Activated CD4-positive, alpha-beta T cell treated with anti-CD3 and anti-CD28 coated beads for 48 hours (primary cell): ENCODE results near the gene ANKFY1.

Experiments used
- DNase-seq: peaks from one replicate; pipeline ENCODE4 v3.0.0-alpha.2; 2020

ANKFY1 gene

GRCh38 chr17:4263282-4264215 is at the start of gene ANKFY1:
Gene ANKFY1, minus strand, starts transcription at chr17:4263979. Its CDS starts 38 bp downstream, at chr17:4263941.
- peak; percentile 99 for DNase-seq

GRCh38 chr17:4310354-4311060 is 46.7 kb upstream of the ANKFY1 start:
- DNase-seq: no peak

GRCh38 chr17:4309897-4310296 is 46.1 kb upstream of the ANKFY1 start:
- DNase-seq: no peak

GRCh38 chr17:4307179-4307930 is 43.6 kb upstream of the ANKFY1 start:
- DNase-seq: no peak

GRCh38 chr17:4305224-4305623 is 41.4 kb upstream of the ANKFY1 start:
- DNase-seq: no peak

- peak; percentile 60 for DNase-seq
These were observed 40.7 kb upstream of the ANKFY1 start for GRCh38 chr17:4304417-4305027.

- DNase-seq: no peak
These were observed 37.3 kb upstream of the ANKFY1 start for GRCh38 chr17:4301066-4301465.

- no peak for DNase-seq
These were observed 33.6 kb upstream of the ANKFY1 start for GRCh38 chr17:4297351-4297750.

GRCh38 chr17:4295686-4296085 is 31.9 kb upstream of the ANKFY1 start:
- no peak for DNase-seq

GRCh38 chr17:4293572-4293971 is 29.8 kb upstream of the ANKFY1 start:
- no peak for DNase-seq

GRCh38 chr17:4287710-4288109 is 23.9 kb upstream of the ANKFY1 start:
- DNase-seq: no peak

- DNase-seq: no peak
These were observed 12.7 kb upstream of the ANKFY1 start for GRCh38 chr17:4276514-4276913.

- DNase-seq: no peak
These were observed 9.2 kb upstream of the ANKFY1 start for GRCh38 chr17:4272972-4273368.

GRCh38 chr17:4272213-4272971 is 8.6 kb upstream of the ANKFY1 start:
- DNase-seq: no peak

GRCh38 chr17:4270736-4271135 is 7.0 kb upstream of the ANKFY1 start:
- DNase-seq: no peak

- DNase-seq: no peak
These were observed 6.1 kb upstream of the ANKFY1 start for GRCh38 chr17:4269915-4270314.

- DNase-seq: no peak
These were observed 3.6 kb upstream of the ANKFY1 start for GRCh38 chr17:4267402-4267801.

- no peak for DNase-seq
These were observed 2.8 kb upstream of the ANKFY1 start for GRCh38 chr17:4266550-4266949.

GRCh38 chr17:4262703-4263102 is 1.1 kb downstream of the ANKFY1 start:
- DNase-seq: no peak

- DNase-seq: no peak
These were observed 2.3 kb downstream of the ANKFY1 start for GRCh38 chr17:4261452-4261851.

GRCh38 chr17:4258867-4259266 is 4.9 kb downstream of the ANKFY1 start:
- DNase-seq: no peak

- no peak for DNase-seq
These were observed 6.8 kb downstream of the ANKFY1 start for GRCh38 chr17:4256952-4257351.
